G401 (cell line): ENCODE data around the gene TMEM202. TPM values are rescaled to one million over a fixed set of nuclear protein-coding genes. Genes with fewer than 3 reads are reported as not detected.
"Not testable (repeated sequence)": the region's sequence is repeated elsewhere in the genome, so short reads cannot be mapped to it uniquely, and the experiment has no call there.

Experiments
- DNase-seq: peaks from one replicate; pipeline ENCODE4 v3.0.0-alpha.2; 2015; ENCODE audit warnings: low spot score
- in situ Hi-C: cut with HindIII; loops from 2 replicates; pipeline ENCODE4 v1.10.0; 2016; ENCODE audit warnings: low sequenced_read_pairs, mixed read lengths
- total RNA-seq: library from RNA; depleted of rRNA; stranded (reverse); fragments of >200 nt; shearing (Covaris generic); gene quantifications from 2 replicates; pipeline ENCODE4 v1.2.3, GENCODE V29; 2014; rRNA removed

Gene TMEM202
- total RNA-seq, result not detected in 2 replicates

- in situ Hi-C loops, result no loop called here
- no peak for DNase-seq
Observed at GRCh38 chr15:72397796-72398588, at the start of gene TMEM202. Gene TMEM202 (plus strand): TSS chr15:72398305. CDS start chr15:72398327, 22 bp downstream.

GRCh38 chr15:72353266-72353665, 44.8 kb upstream of the TMEM202 start:
- in situ Hi-C loops, result no loop called here
- no peak for DNase-seq

DNA sequence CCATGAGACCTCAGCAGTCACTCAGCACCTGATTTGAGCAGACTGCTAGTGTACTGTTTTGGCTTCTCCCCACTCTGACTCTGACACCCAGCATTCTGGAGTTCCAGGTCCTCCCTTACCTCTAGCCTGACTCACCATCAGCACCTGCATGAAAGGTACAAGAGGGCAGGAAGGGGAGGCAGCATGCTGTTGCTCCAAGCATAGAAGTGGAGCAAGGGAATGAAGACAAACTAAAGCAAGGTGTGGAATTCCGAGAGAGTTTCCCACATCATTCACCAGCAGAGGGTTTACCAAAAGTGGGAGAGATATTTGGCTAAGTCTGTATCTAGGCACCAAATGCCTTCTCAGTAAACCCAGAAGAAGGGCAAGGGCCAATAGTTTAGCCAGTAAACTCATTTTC, 43.6 kb upstream of the TMEM202 start:
- no peak for DNase-seq
- in situ Hi-C loops, result no loop called here

- in situ Hi-C loops, result no loop called here
- no peak for DNase-seq
Observed at GRCh38 chr15:72358121-72358520, 40.0 kb upstream of the TMEM202 start.

DNA sequence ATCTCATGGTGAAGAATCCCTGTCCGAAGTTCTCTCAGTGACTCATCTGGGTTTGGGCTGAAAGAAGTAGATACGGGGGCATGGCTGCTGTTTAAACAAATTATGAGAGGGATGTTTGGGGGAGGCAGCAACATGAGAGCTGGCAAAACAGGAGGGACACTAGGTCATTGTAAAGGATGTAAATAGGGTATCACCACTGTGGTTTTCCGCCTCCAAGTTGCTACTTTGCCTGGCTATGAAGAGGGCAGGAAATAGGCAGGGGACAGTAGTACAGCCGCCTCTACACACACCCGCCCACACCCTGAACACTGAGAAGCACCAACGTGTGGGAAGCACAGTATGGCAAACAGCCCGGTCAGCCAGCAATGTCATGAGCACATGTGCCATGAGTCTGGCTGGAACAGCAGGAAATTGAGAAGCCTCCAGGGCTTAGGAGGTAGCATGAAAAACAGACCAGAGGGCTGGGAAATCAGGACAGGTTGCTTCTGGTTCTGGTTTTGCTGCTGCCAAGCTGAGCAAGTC, 39.4 kb upstream of the TMEM202 start:
- peak; percentile 46 for DNase-seq
- in situ Hi-C loops, result no loop called here

GRCh38 chr15:72361176-72361575, 36.9 kb upstream of the TMEM202 start:
- in situ Hi-C loops, result no loop called here

GRCh38 chr15:72365844-72366243, 32.3 kb upstream of the TMEM202 start:
- in situ Hi-C loops, result no loop called here

More at GRCh38 chr15:72361176-72361575, 36.9 kb upstream of the TMEM202 start:
- no peak for DNase-seq

DNA sequence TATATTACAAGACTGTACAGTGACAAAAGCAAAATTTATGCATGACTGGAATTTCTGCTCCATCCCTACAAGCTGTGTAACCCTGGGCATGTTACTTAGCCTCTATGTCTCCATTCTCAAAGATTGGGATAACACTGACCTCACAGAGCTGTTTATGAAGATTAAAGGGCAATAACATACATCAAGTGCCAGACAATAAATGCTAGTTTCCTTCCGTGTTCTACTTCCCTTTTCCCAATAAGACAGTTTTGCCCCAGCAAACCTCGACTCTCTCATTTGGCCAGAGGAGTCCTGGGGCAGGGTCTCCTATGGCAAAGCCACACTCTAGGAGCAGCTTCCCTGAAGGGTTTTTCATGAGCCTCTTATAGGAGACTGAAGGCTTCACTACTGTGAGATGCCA, 29.8 kb upstream of the TMEM202 start:
- in situ Hi-C loops, result no loop called here
- DNase-seq, result no peak

More at GRCh38 chr15:72365844-72366243, 32.3 kb upstream of the TMEM202 start:
- DNase-seq, result no peak

- no peak for DNase-seq
- in situ Hi-C loops, result no loop called here
Observed at GRCh38 chr15:72368899-72369298, 29.2 kb upstream of the TMEM202 start.

- in situ Hi-C loops, result no loop called here
- no peak for DNase-seq
Observed at GRCh38 chr15:72369964-72370363, 28.1 kb upstream of the TMEM202 start.

GRCh38 chr15:72372361-72372760, 25.7 kb upstream of the TMEM202 start:
- DNase-seq, result no peak
- in situ Hi-C loops, result no loop called here

GRCh38 chr15:72375501-72375845, 22.6 kb upstream of the TMEM202 start:
- no peak for DNase-seq
- in situ Hi-C loops, result no loop called here

DNA sequence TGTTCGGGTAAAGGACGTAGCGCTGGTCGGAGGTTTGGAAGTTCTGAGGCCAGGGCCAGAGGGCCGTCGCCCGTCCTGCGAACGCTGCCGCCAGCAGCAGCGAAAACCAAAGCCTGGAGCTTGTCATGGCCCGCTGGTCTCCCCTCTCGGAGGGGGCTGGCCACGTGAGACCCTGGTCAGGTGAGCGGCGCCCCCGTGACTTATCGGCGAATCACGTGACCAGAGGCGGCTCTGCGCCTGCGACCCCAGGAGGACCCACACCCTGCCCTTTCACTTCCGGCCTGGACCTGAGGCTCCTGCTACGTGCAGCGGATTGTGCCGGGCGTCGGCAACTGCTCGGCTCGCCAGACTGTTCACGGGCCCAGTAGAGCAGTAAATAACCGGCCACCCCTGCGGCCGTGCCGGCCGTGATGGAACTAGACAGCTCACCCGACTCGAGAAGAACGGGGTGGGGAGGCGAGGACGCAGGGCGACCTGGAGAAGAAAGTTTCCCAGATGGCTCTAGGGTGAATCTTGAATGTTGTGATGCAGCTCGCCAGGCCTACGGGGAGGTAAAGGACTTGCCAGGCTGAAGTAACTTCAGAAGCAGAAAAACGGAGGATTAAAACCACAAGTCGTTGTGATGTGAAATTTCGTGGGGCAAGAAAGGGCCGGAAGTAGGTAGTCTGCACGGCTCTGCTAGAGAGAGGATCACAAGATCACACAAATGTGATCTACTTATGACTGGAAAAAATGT, 22.1 kb upstream of the TMEM202 start, which contains the start of gene HEXA:
Gene HEXA, minus strand, starts transcription at position 169 of the 736 bp plus-strand sequence. Its CDS starts 42 bp downstream, at position 127.
- in situ Hi-C loops, result no loop called here
- DNase-seq, result peak; percentile 90

- in situ Hi-C loops, result no loop called here
- DNase-seq, result no peak
Observed at GRCh38 chr15:72377331-72377730, 20.8 kb upstream of the TMEM202 start.

GRCh38 chr15:72379106-72379505, 19.0 kb upstream of the TMEM202 start:
- in situ Hi-C loops, DNase-seq: not testable (repeated sequence)

- in situ Hi-C loops, result no loop called here
- no peak for DNase-seq
Observed at GRCh38 chr15:72379856-72380430, 18.2 kb upstream of the TMEM202 start.

DNA sequence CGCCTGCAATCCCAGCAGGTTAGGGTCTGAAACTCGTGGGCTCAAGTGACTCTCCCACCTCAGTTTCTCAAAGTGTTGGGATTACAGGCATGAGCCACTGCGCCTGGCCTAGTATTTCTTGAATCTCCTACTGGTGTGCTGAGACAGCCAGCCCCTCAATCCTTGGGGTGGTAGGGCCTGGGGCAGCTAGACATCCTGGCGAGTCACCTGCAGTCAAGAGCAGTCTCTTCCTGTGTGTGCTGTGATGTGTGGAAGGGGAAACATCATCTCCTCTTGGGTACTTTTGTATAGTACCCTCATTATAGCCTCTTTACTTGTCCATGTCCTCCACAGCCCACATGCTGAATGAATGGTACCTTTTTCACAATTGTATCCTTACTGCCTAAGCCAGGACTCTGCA, 17.4 kb upstream of the TMEM202 start:
- no peak for DNase-seq
- in situ Hi-C loops, result no loop called here

DNA sequence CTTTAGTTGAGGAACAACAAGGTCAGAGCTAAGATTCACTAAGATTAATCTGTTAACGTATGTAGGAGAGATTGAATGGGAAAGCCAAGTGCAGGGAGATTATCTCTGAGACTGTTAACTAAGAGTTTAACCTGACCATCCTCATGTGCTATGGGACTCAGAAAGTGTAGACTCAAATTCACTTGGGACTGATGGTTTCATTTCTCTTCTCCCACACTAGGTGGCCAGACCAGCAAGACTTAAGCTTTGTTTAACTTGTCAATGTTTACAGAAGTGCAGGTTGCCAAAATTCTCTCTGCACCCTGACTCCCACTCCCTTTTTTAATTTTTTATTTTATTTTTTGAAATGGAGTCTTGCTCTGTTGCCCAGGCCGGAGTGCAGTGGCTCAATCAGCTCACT, 16.0 kb upstream of the TMEM202 start:
- DNase-seq, result no peak
- in situ Hi-C loops, result no loop called here

DNA sequence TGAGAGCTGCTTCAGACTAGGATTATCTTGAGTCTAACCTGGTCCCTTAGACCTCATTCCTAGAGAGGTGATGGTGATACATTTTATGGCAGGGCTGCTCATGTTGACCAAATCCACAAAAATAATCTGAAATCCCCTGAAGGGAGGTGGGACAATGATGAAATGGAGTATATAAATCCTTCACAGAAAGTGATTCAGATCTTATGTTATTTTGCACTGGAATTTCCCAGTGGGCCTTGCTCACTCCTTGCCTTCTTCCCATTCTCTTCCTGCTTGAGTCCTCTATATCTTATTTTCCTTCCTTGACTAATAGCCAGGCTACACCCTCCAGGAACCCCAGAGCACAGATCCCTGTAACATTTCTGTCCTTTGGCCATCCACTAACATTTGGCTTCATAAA, 10.4 kb upstream of the TMEM202 start:
- DNase-seq, result no peak
- in situ Hi-C loops, result no loop called here

DNA sequence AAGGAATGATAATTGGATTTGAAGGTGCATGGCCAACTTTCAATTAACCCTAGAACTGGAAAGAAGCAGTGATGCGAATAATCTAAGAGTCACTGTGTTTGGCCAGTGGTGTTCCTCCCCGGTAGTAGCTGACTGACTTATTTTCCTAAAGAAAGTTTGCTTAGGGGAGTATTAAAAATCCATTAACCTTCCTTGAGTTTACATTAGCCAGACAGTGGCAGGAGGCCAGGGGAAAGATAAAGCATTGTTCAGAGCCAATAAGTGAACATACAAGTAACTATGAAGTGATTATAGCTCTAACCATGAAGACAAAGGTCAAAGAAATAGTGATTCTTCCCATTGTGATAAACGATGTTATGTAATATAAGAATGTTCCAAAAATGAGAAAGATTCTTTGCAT, 8.9 kb upstream of the TMEM202 start:
- in situ Hi-C loops, result no loop called here
- DNase-seq, result no peak
